ENCODE measurements around the gene CNIH4. TPM values are rescaled to one million over a fixed set of nuclear protein-coding genes. Genes with fewer than 3 reads are reported as not detected.

Gene CNIH4
- total RNA-seq, 1 experiment from 2014 or later, result 53.8 TPM

- H3K27me3 ChIP-seq (ENCODE audit: control insufficient read depth, insufficient read depth, low read length), result no peaks in the 10 kb centered on the region
- CTCF ChIA-PET, result no interaction called here
- intact Hi-C loops (cut with micrococcal nuclease; ENCODE audit: unreplicated experiment) (no loop called here), in situ Hi-C loops (cut with HindIII; ENCODE audit: low pct_unique_long_range_greater_than_20kb, low sequenced_read_pairs) (no loop called here)
- H3K9me3 ChIP-seq (ENCODE audit: control insufficient read depth, insufficient read depth, low read depth, low read length), result no peaks in the 10 kb centered on the region
- no TSS peak for BruUV-seq (replicated peaks)
- no peaks in the 10 kb centered on the region for H3K4me1 ChIP-seq (ENCODE audit: control insufficient read depth, insufficient read depth, low read length)
- TF ChIP-seq POLR2AphosphoS5 (IDR thresholded peaks at IDR 0.05; ENCODE audit: low read depth, low read length) (no peak), SIN3A (IDR thresholded peaks at IDR 0.05; ENCODE audit: borderline replicate concordance, insufficient read depth, low read depth, low read length) (no peak), REST (IDR thresholded peaks at IDR 0.05; ENCODE audit: insufficient read depth in 1 of 2, low read depth in 2 of 2, low read length in 1 of 2) (no peak), CTCF (IDR thresholded peaks at IDR 0.05) (no peak), TCF7L2 (IDR thresholded peaks at IDR 0.05; ENCODE audit: low read depth, low read length) (no peak)
- no peak overlapping the region for H3K4me3 ChIP-seq (ENCODE audit: low read depth in 2 of 2, low read length in 2 of 2)
- POLR2A ChIA-PET, result no interaction called here
- ATAC-seq (no peak), DNase-seq (ENCODE audit: low read depth, low spot score) (no peak)
- peaks cover 56% of the 10 kb centered on the region for H3K36me3 ChIP-seq (ENCODE audit: control insufficient read depth, insufficient read depth, low read length)
- no peak overlapping the region for H3K27ac ChIP-seq (ENCODE audit: low read length)
These were observed 31.3 kb downstream of the CNIH4 start for GRCh38 chr1:224387943-224388342.

DNA sequence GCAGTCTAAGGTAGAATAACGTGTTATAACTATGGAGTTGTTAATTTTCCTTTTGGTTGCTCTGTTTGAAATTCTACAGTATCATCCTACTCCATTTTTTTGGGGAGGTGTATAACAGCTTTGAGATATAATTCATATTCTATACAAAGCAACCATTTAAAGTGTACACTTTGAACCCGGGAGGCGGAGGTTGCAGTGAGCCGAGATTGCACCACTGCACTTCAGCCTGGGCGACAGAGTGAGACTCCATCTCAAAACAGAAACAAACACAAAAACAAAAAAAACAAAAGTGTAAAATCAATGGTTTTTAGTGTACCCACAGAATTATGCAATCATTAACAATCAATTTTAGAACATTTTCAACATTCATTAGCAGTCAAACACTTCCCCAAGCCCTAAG is 33.8 kb downstream of the CNIH4 start:
- DNase-seq (ENCODE audit: low read depth, low spot score) (no peak), ATAC-seq (no peak)
- no peak overlapping the region for H3K4me3 ChIP-seq (ENCODE audit: low read depth in 2 of 2, low read length in 2 of 2)
- H3K36me3 ChIP-seq (ENCODE audit: control insufficient read depth, insufficient read depth, low read length), result peaks cover 75% of the 10 kb centered on the region
- H3K9me3 ChIP-seq (ENCODE audit: control insufficient read depth, insufficient read depth, low read depth, low read length), result no peaks in the 10 kb centered on the region
- no TSS peak for BruUV-seq (replicated peaks)
- in situ Hi-C loops (cut with HindIII; ENCODE audit: low pct_unique_long_range_greater_than_20kb, low sequenced_read_pairs), result no loop called here
- CTCF ChIA-PET, result no interaction called here
- no peaks in the 10 kb centered on the region for H3K27me3 ChIP-seq (ENCODE audit: control insufficient read depth, insufficient read depth, low read length)
- intact Hi-C loops (cut with micrococcal nuclease; ENCODE audit: unreplicated experiment), result no loop called here
- no peak overlapping the region for H3K27ac ChIP-seq (ENCODE audit: low read length)
- TF ChIP-seq SIN3A (IDR thresholded peaks at IDR 0.05; ENCODE audit: borderline replicate concordance, insufficient read depth, low read depth, low read length), result no peak
- TF ChIP-seq TCF7L2 (IDR thresholded peaks at IDR 0.05; ENCODE audit: low read depth, low read length), result no peak
- TF ChIP-seq REST (IDR thresholded peaks at IDR 0.05; ENCODE audit: insufficient read depth in 1 of 2, low read depth in 2 of 2, low read length in 1 of 2), result no peak
- TF ChIP-seq POLR2AphosphoS5 (IDR thresholded peaks at IDR 0.05; ENCODE audit: low read depth, low read length), result no peak
- no peak for TF ChIP-seq CTCF (IDR thresholded peaks at IDR 0.05)
- H3K4me1 ChIP-seq (ENCODE audit: control insufficient read depth, insufficient read depth, low read length), result no peaks in the 10 kb centered on the region
- POLR2A ChIA-PET, result no interaction called here
